Muscle of back (tissue), 11 donors: ENCODE data around the gene USH2A. TPM values are rescaled to one million over a fixed set of nuclear protein-coding genes. Genes with fewer than 3 reads are reported as not detected.
"Not testable (repeated sequence)": the region's sequence is repeated elsewhere in the genome, so short reads cannot be mapped to it uniquely, and the experiment has no call there.

ENCODE experiments used
- DNase-seq, 3 donors: peaks; one replicate each; pipeline versions ENCODE4 v3.0.0 to v3.0.0-alpha.2; 2013
- polyA plus RNA-seq, 10 donors: library from polyadenylated mRNA; unstranded; fragments of 120-200 nt; gene quantifications; one replicate each; pipeline ENCODE4 v1.2.1, GENCODE V29; 2013; ENCODE audit not compliant: insufficient read length in 10 of 10

The USH2A gene
- polyA plus RNA-seq, 10 donors: 0.04 to 0.13 (median 0.07) TPM

- no peak for DNase-seq
Observed at GRCh38 chr1:216193839-216194443, 229.3 kb downstream of the USH2A start.

GRCh38 chr1:216190438-216190837, 232.8 kb downstream of the USH2A start:
- no peak for DNase-seq

DNA sequence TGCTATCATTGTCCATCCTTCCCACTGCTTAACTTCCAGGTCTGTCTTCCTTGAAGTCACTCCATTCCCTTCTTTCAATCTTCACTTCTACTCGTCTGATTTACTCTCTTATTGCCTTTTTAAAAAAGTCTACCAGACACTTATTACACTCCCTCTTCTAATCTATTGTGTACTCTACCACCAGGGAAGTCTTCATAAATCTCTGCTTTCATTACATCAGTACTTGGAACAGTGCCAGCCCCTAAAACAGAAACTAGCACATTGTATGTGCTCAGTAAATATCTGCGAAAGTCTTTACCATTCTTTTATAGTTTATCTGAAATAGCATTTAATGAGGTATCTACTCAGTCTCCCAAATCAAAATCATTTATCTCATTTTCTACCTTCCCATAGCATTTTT, 236.4 kb downstream of the USH2A start:
- peak in 1 of 3 donors; percentile 25 for DNase-seq

DNA sequence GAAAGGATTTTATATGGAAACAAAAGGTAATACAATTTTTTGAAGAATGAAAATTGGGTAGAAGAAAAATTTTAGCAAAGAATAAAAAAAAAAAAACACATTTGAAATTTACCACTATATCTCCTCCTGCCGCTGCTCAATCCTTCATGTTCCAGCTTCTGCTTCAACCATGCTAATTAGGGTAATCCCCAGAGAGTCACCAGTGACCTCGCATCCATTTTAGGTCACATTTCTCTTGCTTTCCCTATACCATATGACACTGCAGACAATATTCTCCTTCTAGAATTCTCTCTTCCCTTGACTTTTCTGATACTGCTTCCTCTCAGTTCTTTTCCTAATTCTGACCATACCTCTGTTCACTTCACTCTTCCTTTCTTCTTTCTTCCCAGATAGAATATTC, 237.1 kb downstream of the USH2A start:
- no peak for DNase-seq

DNA sequence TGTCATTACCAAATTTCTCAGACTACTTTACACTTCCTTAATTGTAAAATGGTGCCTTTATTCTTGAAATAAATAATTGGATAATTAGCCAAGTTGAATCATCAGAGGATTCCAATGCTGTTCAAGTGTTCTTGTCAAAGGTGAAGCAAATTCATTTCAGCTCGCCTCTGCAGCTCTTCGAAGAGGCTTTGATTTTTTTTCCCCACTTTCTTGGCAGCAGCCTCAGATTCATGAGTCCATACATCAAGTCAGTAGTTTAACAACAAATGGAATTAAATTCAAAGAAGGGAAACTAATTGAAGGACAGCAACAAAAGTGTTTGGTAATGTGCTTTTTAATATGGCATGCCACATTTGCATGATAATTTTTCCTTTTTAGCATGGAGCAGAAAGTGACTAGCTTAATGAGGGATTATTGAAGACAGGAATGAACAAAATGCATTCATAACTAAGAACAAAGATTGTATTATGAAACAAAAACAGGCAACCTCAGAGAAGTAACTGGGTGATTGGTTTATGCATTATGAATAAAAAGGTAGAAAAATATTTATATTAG, 239.0 kb downstream of the USH2A start:
- no peak for DNase-seq

GRCh38 chr1:216183454-216183853, 239.8 kb downstream of the USH2A start:
- DNase-seq: peak in 1 of 3 donors; percentile 60

- DNase-seq: no peak
Observed at GRCh38 chr1:216183007-216183406, 240.2 kb downstream of the USH2A start.

GRCh38 chr1:216181590-216181989, 241.7 kb downstream of the USH2A start:
- no peak for DNase-seq

DNA sequence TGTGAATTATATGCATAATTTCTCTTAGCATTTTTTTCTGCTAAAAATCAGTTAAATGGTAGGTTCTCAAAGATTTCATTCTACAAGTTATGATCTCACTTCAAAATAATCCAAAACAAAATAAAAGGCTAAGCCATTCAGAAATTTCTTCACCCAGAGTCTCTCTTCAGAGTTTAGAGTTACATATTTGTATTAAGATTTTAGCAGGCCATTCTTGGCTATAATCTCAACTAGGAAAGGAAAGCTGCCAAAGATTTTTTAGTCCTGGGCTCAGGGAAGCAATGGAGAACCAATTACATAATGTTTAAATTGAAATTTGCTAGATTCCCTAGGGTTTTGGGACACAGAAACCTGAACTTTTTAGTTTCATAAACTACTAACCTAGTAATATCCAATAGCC, 245.0 kb downstream of the USH2A start:
- peak; percentile 45 to 78 (median 55) for DNase-seq

GRCh38 chr1:216176970-216177369, 246.3 kb downstream of the USH2A start:
- no peak for DNase-seq

DNA sequence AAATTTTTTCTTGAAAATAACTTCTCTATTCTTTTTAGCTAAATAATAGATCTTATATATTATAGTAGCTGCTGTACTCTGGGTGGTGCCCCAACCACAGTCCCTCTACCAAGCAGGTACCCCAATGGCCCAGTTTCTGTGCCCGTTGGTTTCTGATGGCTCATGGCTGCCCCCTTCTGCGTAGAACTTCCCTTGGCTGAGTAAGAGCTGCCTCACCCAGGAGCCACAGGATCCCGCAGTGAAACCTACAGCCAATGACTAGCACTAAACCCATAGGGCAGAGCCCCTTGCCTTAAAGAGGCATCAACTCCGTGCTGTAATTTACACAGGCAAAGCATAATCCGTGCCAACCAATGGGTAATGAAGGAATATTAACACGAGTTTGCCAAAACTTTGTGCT, 247.5 kb downstream of the USH2A start:
- no peak for DNase-seq

- DNase-seq: peak; percentile 52 to 91 (median 73)
Observed at GRCh38 chr1:216173376-216173995, 249.8 kb downstream of the USH2A start.

GRCh38 chr1:216169351-216169750, 253.9 kb downstream of the USH2A start:
- DNase-seq: no peak

DNA sequence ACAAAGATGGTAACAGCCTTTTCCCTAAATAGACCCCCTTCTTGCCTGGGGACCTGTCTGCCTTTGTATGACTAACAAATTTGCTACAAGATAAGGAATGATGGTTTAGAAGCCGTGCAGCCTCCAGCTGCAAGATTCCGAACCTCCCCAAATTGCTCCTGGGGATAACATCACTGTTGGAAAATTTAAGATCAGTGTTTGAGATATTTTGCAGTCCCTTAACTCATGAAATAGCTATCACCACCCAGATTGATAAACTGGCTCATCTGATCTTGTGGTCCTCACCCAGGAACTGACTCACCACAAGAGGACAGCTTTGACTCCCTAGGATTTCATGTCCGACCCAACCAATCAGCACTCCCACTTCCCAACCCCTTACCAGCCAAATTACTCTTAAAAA, 254.7 kb downstream of the USH2A start:
- DNase-seq: peak in 2 of 3 donors; percentile 33 to 44

DNA sequence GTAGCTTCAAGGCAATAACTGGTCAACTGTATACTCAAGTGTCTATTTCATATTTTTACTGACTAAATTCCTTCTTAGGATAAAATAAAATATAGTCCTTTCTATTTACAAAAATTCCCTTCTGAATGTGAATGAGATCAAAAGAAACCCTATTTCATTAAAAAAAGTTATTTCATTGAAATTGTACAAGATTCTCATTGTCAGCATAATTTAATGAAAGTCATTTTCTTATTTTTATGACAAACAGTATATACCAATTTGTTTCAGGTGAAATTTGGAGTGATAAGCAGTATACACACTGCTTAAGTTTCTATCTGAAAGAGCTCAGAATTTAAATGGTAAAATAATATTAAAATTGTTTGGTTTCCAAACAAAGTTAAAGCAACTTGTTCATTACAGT, 269.2 kb downstream of the USH2A start:
- DNase-seq: no peak

DNA sequence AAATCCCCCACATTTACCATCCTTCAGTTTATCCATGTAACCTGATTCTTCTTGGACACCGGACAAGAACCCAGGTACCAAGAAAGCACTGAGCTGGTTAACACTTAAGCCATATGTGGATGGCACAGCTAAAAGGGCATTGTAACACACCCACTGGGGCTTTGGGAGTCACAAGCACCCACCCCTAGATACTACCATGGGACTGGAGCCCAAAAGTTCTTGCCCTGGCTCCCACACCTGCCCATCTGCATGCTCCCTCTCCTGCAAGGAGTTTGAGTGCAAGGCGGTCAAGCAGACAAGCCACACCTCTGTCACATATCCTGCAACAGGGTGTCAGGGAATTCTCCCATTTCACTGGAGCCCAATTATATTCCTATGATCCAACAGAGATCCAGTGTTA, 270.1 kb downstream of the USH2A start:
- DNase-seq: no peak

GRCh38 chr1:216145451-216146018, 277.7 kb downstream of the USH2A start:
- DNase-seq: not testable (repeated sequence)

DNA sequence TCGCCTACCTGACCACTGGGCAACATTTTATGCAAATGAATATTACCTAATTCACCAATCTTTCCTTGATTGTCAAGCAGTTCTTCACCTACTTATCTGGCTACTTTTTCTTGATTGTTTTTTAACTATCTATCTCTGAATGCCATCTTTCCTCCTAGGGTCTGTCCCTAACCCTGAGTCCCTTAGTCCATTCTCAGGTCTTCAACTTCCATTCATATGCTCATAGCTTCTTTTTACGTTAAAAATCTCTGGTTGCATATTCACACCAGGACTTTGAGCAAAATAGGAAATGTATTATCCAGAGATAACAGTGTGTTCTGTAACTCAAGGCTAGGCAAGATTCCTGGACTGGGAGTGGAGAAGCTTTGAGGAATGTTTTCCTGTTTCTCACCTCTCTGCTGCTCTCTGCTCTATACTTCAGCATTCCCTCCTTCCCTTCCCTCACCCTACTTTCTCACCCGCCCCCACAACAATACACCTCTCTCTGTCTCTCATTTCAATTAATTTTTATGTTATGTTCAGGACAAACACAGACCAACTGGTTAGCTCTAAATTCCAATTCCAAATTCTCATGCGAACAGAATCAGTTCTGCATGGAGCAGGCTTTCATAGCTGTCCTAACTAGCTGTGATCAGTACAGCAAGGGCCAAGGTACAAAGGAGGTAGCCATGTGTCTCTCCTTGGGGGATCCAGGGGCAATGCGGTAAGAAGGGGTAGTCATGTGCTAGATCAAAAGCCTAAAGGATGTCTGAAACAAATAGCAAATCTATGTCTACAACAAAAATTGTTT, 278.4 kb downstream of the USH2A start:
- DNase-seq: no peak

DNA sequence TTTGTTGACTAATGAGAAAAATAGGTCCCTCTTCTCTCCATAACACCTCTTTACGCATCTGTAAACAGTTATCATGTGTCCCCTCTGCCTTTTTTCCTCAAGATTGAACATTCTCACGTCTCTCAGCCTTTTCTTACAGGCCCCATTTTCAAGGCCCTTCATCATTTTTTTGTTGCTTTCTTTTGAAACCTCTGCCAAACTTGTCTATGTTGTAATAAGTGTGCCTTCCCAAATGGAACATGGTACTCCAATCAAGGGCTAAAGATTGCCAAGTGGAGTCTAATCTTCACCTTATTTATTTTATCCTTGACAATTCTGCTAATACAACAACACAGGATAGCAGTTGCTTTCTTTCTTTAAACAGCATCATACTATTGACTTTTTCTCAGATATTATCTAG, 280.3 kb downstream of the USH2A start:
- no peak for DNase-seq

GRCh38 chr1:216140730-216141524, 282.3 kb downstream of the USH2A start:
- peak; percentile 17 to 66 (median 61) for DNase-seq

- no peak for DNase-seq
Observed at GRCh38 chr1:216124192-216124781, 299.0 kb downstream of the USH2A start.
